SK-N-SH (cell line): ENCODE results near the gene SLC30A3. TPM values are rescaled to one million over a fixed set of nuclear protein-coding genes. Genes with fewer than 3 reads are reported as not detected.

ENCODE experiments used
- CTCF ChIA-PET: fragments of 300-600, 350-600 bp; formaldehyde crosslinking; extraction: SDS; loops from one replicate; lab custom pipeline; 2021; lab: Yijun Ruan, JAX
- POLR2A ChIA-PET: fragments of 350-600 bp; sonication (Branson Sonifier 250); formaldehyde crosslinking; extraction: SDS; loops from one replicate; lab custom pipeline; 2020; ENCODE audit warnings: antibody characterized with exemption, inconsistent platforms; lab: Yijun Ruan, JAX
- DNase-seq: peaks from one replicate; pipeline ENCODE4 v3.0.0; 2012
- H2AFZ ChIP-seq: fragments of 200-600 bp; sonication (generic); 2 replicates; pipeline ENCODE4 v1.8.1; 2016; ENCODE audit warnings: antibody characterized with exemption, mild to moderate bottlenecking, low read depth
- H3F3A ChIP-seq: fragments of 200-600 bp; sonication (generic); replicated peaks from 2 replicates; pipeline ENCODE3; 2016; ENCODE audit warnings: antibody characterized with exemption, mild to moderate bottlenecking; ENCODE audit not compliant: insufficient read depth
- H3K27ac ChIP-seq, 2 experiments: fragments of 200-500 bp in 1 of 2; fragments of 200-600 bp in 1 of 2; sonication (Bioruptor generic) in 1 of 2; sonication (generic), shearing (Covaris generic) in 1 of 2; 2 replicates each; pipeline versions ENCODE4 v1.5.1 to v1.6.1; 2014 to 2016; ENCODE audit warnings: low read depth in 2 of 2, inconsistent platforms in 1 of 2, low read length in 1 of 2, mild to moderate bottlenecking in 1 of 2, mixed read lengths in 1 of 2
- H3K27me3 ChIP-seq: fragments of 200-600 bp; sonication (generic), shearing (Covaris generic); 2 replicates; pipeline ENCODE4 v1.6.1; 2016; ENCODE audit warnings: mixed run types; ENCODE audit not compliant: insufficient read depth
- H3K36me3 ChIP-seq, 2 experiments: fragments of 200-500 bp in 1 of 2; fragments of 200-600 bp in 1 of 2; sonication (Bioruptor generic) in 1 of 2; sonication (generic) in 1 of 2; replicated peaks in 1 of 2; 2 replicates each; pipeline versions ENCODE3 to v1.5.1; 2014 to 2016; ENCODE audit warnings: low read length in 1 of 2, mild to moderate bottlenecking in 1 of 2; ENCODE audit not compliant: insufficient read depth in 2 of 2, control insufficient read depth in 1 of 2
- H3K4me1 ChIP-seq, 2 experiments: fragments of 200-500 bp in 1 of 2; fragments of 200-600 bp in 1 of 2; sonication (Bioruptor generic) in 1 of 2; sonication (generic), shearing (Covaris generic) in 1 of 2; 2 replicates each; pipeline versions ENCODE4 v1.5.1 to v1.6.1; 2014 to 2016; ENCODE audit warnings: low read depth in 1 of 2, low read length in 1 of 2, mixed run types in 1 of 2; ENCODE audit not compliant: insufficient read depth in 2 of 2, control insufficient read depth in 1 of 2
- H3K4me2 ChIP-seq: fragments of 200-600 bp; sonication (generic), shearing (Covaris generic); 2 replicates; pipeline ENCODE4 v1.6.1; 2017; ENCODE audit warnings: mixed run types
- H3K4me3 ChIP-seq, 2 experiments: fragments of 200-500 bp in 1 of 2; fragments of 200-600 bp in 1 of 2; sonication (Bioruptor generic) in 1 of 2; sonication (generic), shearing (Covaris generic) in 1 of 2; 2 replicates each; pipeline versions ENCODE4 v1.5.1 to v1.8.1; 2014 to 2016; ENCODE audit warnings: low read depth in 2 of 2, inconsistent platforms in 1 of 2, low read length in 1 of 2, mild to moderate bottlenecking in 1 of 2, mixed read lengths in 1 of 2, moderate library complexity in 1 of 2
- H3K79me2 ChIP-seq: fragments of 200-600 bp; sonication (generic); 2 replicates; pipeline ENCODE4 v1.8.1; 2017; ENCODE audit warnings: mild to moderate bottlenecking; ENCODE audit not compliant: insufficient read depth
- H3K9ac ChIP-seq: fragments of 200-600 bp; sonication (generic); 2 replicates; pipeline ENCODE4 v1.6.1; 2017; ENCODE audit warnings: mixed run types
- H3K9me2 ChIP-seq: fragments of 200-600 bp; sonication (generic); 2 replicates; pipeline ENCODE4 v1.6.1; 2017; ENCODE audit warnings: mixed run types
- H3K9me3 ChIP-seq: fragments of 200-600 bp; sonication (generic); 2 replicates; pipeline ENCODE4 v1.6.1; 2017; ENCODE audit warnings: mixed run types, mild to moderate bottlenecking, moderate library complexity
- H4K20me1 ChIP-seq: fragments of 200-600 bp; sonication (generic); 2 replicates; pipeline ENCODE4 v1.6.1; 2017; ENCODE audit warnings: mild to moderate bottlenecking, mixed run types; ENCODE audit not compliant: insufficient read depth
- ELF1 ChIP-seq: IDR thresholded peaks from 2 replicates; pipeline ENCODE4 v1.4.0; 2012
- EP300 ChIP-seq, 2 experiments: IDR thresholded peaks; 2 replicates each; pipeline versions ENCODE4 v1.4.0 to v1.6.1; 2012; ENCODE audit warnings: borderline replicate concordance in 1 of 2, low read depth in 1 of 2, low read length in 1 of 2
- FOSL2 ChIP-seq: IDR thresholded peaks from 2 replicates; pipeline ENCODE4 v1.4.0; 2012; ENCODE audit warnings: low read depth, mild to moderate bottlenecking, moderate library complexity, borderline replicate concordance
- FOXJ3 ChIP-seq: sonication (generic); formaldehyde crosslinking; IDR thresholded peaks from 2 replicates; pipeline ENCODE4 v1.5.1; 2020; ENCODE audit warnings: mild to moderate bottlenecking, missing genetic modification reagents
- GABPA ChIP-seq: IDR thresholded peaks from 2 replicates; pipeline ENCODE4 v1.4.0; 2012; ENCODE audit warnings: low read depth, mild to moderate bottlenecking
- GATA2 ChIP-seq: sonication (generic); formaldehyde crosslinking; IDR thresholded peaks from 2 replicates; pipeline ENCODE4 v1.5.0; 2020; ENCODE audit warnings: mild to moderate bottlenecking, missing genetic modification reagents
- MEF2A ChIP-seq: IDR thresholded peaks from 2 replicates; pipeline ENCODE4 v1.4.0; 2012; ENCODE audit warnings: low read depth, borderline replicate concordance
- MXI1 ChIP-seq: IDR thresholded peaks from 2 replicates; pipeline ENCODE4 v1.6.1; 2012; ENCODE audit warnings: mild to moderate bottlenecking, low read depth, low read length, improper control_type of control experiment
- POLR2AphosphoS5 ChIP-seq: IDR thresholded peaks from 2 replicates; pipeline ENCODE4 v1.6.1; 2012; ENCODE audit warnings: low read depth, low read length
- RAD21 ChIP-seq: IDR thresholded peaks from 2 replicates; pipeline ENCODE4 v1.6.1; 2012; ENCODE audit warnings: mild to moderate bottlenecking, low read length
- SIN3A ChIP-seq: IDR thresholded peaks from 2 replicates; pipeline ENCODE4 v1.6.1; 2012; ENCODE audit warnings: low read depth, mild to moderate bottlenecking, low read length, moderate library complexity, borderline replicate concordance
- TAF1 ChIP-seq: IDR thresholded peaks from 2 replicates; pipeline ENCODE4 v1.6.1; 2012; ENCODE audit warnings: low read depth, mild to moderate bottlenecking, low read length, moderate library complexity, borderline replicate concordance
- TEAD4 ChIP-seq: IDR thresholded peaks from 2 replicates; pipeline ENCODE4 v1.4.0; 2012; ENCODE audit warnings: mild to moderate bottlenecking, borderline replicate concordance; ENCODE audit not compliant: insufficient read depth
- polyA plus RNA-seq, 3 experiments: library from polyadenylated mRNA; depleted of rRNA; stranded (reverse); fragments of >200 nt; gene quantifications; 2 replicates each; pipeline ENCODE4 v1.2.3, GENCODE V29; 2012
- TF ChIP-seq, protein P1 (sequence below): IDR thresholded peaks from 2 replicates; pipeline ENCODE4 v1.6.1; 2012; ENCODE audit warnings: mild to moderate bottlenecking, low read depth, low read length, moderate library complexity
- TF ChIP-seq, protein P2 (sequence below): IDR thresholded peaks from 2 replicates; pipeline ENCODE4; 2012

SLC30A3 gene
- polyA plus RNA-seq, 1 of the 3 experiments (the other 2 are of a cell fraction): 1.1 TPM

DNA sequence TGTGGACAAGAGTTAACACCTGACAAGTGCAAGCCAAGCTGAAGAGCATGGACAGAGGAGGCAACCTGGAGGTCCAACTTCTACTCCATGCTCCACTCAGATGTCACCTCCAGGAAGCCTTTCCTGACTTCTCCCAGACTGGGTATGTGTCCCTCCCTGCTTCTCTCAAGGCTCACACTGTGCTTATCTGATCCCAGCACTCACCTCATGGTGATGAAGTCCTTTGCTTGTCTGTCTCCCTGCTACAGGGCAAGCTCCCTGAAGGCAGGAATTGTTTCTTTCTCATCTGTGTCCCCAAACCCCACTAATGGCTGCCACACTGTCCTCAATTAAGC, 2.7 kb upstream of the SLC30A3 start:
- Histone ChIP-seq H3K27ac (no peak overlapping the region), H3K9me2 (no peaks in the 10 kb centered on the region), H3K9ac (no peak overlapping the region), H3K4me2 (no peak overlapping the region), H3K27me3 (peaks cover 88% of the 10 kb centered on the region), H3K9me3 (no peaks in the 10 kb centered on the region), H2AFZ (no peak overlapping the region), H3K4me3 (no peak overlapping the region; a peak in 1 of 4 replicates), H3K4me1 (peaks cover 6 to 28% of the 10 kb centered on the region in 2 experiments; a peak in 1 of 4 replicates), H3K36me3 (no peaks in the 10 kb centered on the region), H3F3A (peaks cover 6% of the 10 kb centered on the region), H4K20me1 (no peaks in the 10 kb centered on the region), H3K79me2 (no peaks in the 10 kb centered on the region)
- no peak for DNase-seq
- ChIA-PET POLR2A (interaction anchor here (0.6 to 2.0 kb wide), 2 partner anchors 15 to 24 kb away, joined by 3 to 7 read pairs; no protein-coding TSS in a partner anchor), CTCF (interaction anchor here (0.6 to 14.1 kb wide), 51 partner anchors 8 to 548 kb away, joined by 3 to 392 read pairs (median 5); partner anchors contain the start of genes ABHD1, ATRAID, DNAJC5G and GTF3C2)
- TF ChIP-seq SIN3A (no peak), POLR2AphosphoS5 (no peak), FOXJ3 (no peak; the same call in 1 of the 2 replicates), TEAD4 (no peak), EP300 (IDR thresholded peaks at IDR 0.05; ENCODE audit: borderline replicate concordance in 1 of 2, low read depth in 1 of 2, low read length in 1 of 2) (no peak), MEF2A (no peak), ELF1 (no peak), FOSL2 (no peak), RAD21 (no peak), MXI1 (no peak), TAF1 (no peak), GABPA (no peak), GATA2 (no peak)
- TF ChIP-seq, protein P1, sequence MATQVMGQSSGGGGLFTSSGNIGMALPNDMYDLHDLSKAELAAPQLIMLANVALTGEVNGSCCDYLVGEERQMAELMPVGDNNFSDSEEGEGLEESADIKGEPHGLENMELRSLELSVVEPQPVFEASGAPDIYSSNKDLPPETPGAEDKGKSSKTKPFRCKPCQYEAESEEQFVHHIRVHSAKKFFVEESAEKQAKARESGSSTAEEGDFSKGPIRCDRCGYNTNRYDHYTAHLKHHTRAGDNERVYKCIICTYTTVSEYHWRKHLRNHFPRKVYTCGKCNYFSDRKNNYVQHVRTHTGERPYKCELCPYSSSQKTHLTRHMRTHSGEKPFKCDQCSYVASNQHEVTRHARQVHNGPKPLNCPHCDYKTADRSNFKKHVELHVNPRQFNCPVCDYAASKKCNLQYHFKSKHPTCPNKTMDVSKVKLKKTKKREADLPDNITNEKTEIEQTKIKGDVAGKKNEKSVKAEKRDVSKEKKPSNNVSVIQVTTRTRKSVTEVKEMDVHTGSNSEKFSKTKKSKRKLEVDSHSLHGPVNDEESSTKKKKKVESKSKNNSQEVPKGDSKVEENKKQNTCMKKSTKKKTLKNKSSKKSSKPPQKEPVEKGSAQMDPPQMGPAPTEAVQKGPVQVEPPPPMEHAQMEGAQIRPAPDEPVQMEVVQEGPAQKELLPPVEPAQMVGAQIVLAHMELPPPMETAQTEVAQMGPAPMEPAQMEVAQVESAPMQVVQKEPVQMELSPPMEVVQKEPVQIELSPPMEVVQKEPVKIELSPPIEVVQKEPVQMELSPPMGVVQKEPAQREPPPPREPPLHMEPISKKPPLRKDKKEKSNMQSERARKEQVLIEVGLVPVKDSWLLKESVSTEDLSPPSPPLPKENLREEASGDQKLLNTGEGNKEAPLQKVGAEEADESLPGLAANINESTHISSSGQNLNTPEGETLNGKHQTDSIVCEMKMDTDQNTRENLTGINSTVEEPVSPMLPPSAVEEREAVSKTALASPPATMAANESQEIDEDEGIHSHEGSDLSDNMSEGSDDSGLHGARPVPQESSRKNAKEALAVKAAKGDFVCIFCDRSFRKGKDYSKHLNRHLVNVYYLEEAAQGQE: no peak
- TF ChIP-seq, protein P2, sequence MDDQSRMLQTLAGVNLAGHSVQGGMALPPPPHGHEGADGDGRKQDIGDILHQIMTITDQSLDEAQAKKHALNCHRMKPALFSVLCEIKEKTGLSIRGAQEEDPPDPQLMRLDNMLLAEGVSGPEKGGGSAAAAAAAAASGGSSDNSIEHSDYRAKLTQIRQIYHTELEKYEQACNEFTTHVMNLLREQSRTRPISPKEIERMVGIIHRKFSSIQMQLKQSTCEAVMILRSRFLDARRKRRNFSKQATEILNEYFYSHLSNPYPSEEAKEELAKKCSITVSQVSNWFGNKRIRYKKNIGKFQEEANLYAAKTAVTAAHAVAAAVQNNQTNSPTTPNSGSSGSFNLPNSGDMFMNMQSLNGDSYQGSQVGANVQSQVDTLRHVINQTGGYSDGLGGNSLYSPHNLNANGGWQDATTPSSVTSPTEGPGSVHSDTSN: no peak
